ENCODE results near the gene XPA. TPM values are rescaled to one million over a fixed set of nuclear protein-coding genes. Genes with fewer than 3 reads are reported as not detected.

XPA gene
- 1 to 10 TPM; 5.9 to 6.0 TPM for total RNA-seq

GRCh38 chr9:97696803-97697601 is at the start of gene XPA:
TSS of gene XPA (minus strand) at chr9:97697340. CDS start at chr9:97697292, 48 bp downstream.

GRCh38 chr9:97632985-97633858 is 63.9 kb downstream of the XPA start, which contains the start of the genes NCBP1 and TSTD2:
TSS of gene NCBP1 (plus strand) at chr9:97633821. CDS start at chr9:97633882, 61 bp downstream.
TSS of gene TSTD2 (minus strand) at chr9:97633368. CDS start at chr9:97627562, 5,806 bp downstream.

Other genes starting within 250 kb of the XPA start
- gene TMOD1, start 195.7 kb downstream of the XPA start, total RNA-seq: 1 to 10 TPM; 1.3 to 3.1 TPM
- gene TSTD2, start 64.0 kb downstream of the XPA start, total RNA-seq: 10 to 100 TPM; 12.3 to 13.8 TPM
- gene NCBP1, start 63.5 kb downstream of the XPA start, total RNA-seq: 10 to 100 TPM; 26.8 to 47.6 TPM
- not detected for gene FOXE1, start 155.9 kb upstream of the XPA start, total RNA-seq
- 10 to 100 TPM; 25.6 to 29.6 TPM for gene TRMO, start 225.2 kb upstream of the XPA start, total RNA-seq
- not detected for gene HEMGN, start 240.8 kb upstream of the XPA start, total RNA-seq